H9 (cell line): ENCODE results near the gene ADARB2. TPM values are rescaled to one million over a fixed set of nuclear protein-coding genes. Genes with fewer than 3 reads are reported as not detected.

ENCODE experiments used
- DNase-seq: peaks from one replicate; pipeline ENCODE4 v3.0.0-alpha.2; 2017
- H2AFZ ChIP-seq: one replicate; pipeline ENCODE4 v1.6.1; 2013; ENCODE audit warnings: mild to moderate bottlenecking, low read length, control low read depth, moderate library complexity
- H2AK5ac ChIP-seq: 2 replicates; pipeline ENCODE4 v1.6.1; 2013; ENCODE audit warnings: low read length, control low read depth, mixed read lengths; ENCODE audit not compliant: insufficient read length
- H2BK120ac ChIP-seq: one replicate; pipeline ENCODE4 v1.6.1; 2013; ENCODE audit warnings: low read depth, mild to moderate bottlenecking, low read length, control low read depth, inconsistent platforms; ENCODE audit not compliant: poor library complexity, severe bottlenecking
- H2BK12ac ChIP-seq: 2 replicates; pipeline ENCODE4 v1.6.1; 2013; ENCODE audit warnings: low read length, control low read depth, mixed read lengths, low read depth; ENCODE audit not compliant: insufficient read length
- H2BK15ac ChIP-seq: 2 replicates; pipeline ENCODE4 v1.6.1; 2013; ENCODE audit warnings: low read depth, low read length, control low read depth
- H2BK20ac ChIP-seq: one replicate; pipeline ENCODE4 v1.6.1; 2013; ENCODE audit warnings: low read depth, mild to moderate bottlenecking, low read length, control low read depth, inconsistent platforms; ENCODE audit not compliant: poor library complexity, severe bottlenecking
- H2BK5ac ChIP-seq: 2 replicates; pipeline ENCODE4 v1.6.1; 2013; ENCODE audit warnings: low read length, control low read depth, mixed read lengths; ENCODE audit not compliant: insufficient read length
- H3K14ac ChIP-seq: 2 replicates; pipeline ENCODE4 v1.6.1; 2013; ENCODE audit warnings: low read length, control low read depth; ENCODE audit not compliant: insufficient read depth
- H3K18ac ChIP-seq: 2 replicates; pipeline ENCODE4 v1.6.1; 2013; ENCODE audit warnings: low read depth, mild to moderate bottlenecking, mixed read lengths, low read length, control low read depth; ENCODE audit not compliant: insufficient read length
- H3K23ac ChIP-seq: 2 replicates; pipeline ENCODE4 v1.6.1; 2013; ENCODE audit warnings: low read length, control low read depth, mixed read lengths, low read depth; ENCODE audit not compliant: insufficient read length
- H3K23me2 ChIP-seq: 2 replicates; pipeline ENCODE4 v1.6.1; 2013; ENCODE audit warnings: low read depth, mild to moderate bottlenecking, mixed read lengths, low read length, control low read depth; ENCODE audit not compliant: insufficient read length, poor library complexity, severe bottlenecking
- H3K27ac ChIP-seq: 2 replicates; pipeline ENCODE4 v1.5.1; 2013; ENCODE audit warnings: low read length, control low read depth, mixed read lengths, low read depth; ENCODE audit not compliant: insufficient read length
- H3K27me3 ChIP-seq: 2 replicates; pipeline ENCODE4 v1.6.1; 2013; ENCODE audit warnings: low read length, control low read depth, inconsistent platforms; ENCODE audit not compliant: insufficient read depth
- H3K4ac ChIP-seq: 2 replicates; pipeline ENCODE4 v1.6.1; 2013; ENCODE audit warnings: low read depth, mild to moderate bottlenecking, control low read depth, inconsistent platforms, low read length, moderate library complexity
- H3K4me1 ChIP-seq: 2 replicates; pipeline ENCODE4 v1.6.1; 2013; ENCODE audit warnings: low read length, control low read depth, inconsistent platforms; ENCODE audit not compliant: insufficient read depth
- H3K4me2 ChIP-seq: 2 replicates; pipeline ENCODE4 v1.6.1; 2013; ENCODE audit warnings: low read length, control low read depth, mixed read lengths; ENCODE audit not compliant: insufficient read length, insufficient read depth
- H3K56ac ChIP-seq: 2 replicates; pipeline ENCODE4 v1.6.1; 2013; ENCODE audit warnings: low read depth, mild to moderate bottlenecking, mixed read lengths, low read length, control low read depth; ENCODE audit not compliant: insufficient read length
- H3K79me1 ChIP-seq: 2 replicates; pipeline ENCODE4 v1.6.1; 2013; ENCODE audit warnings: low read depth, mild to moderate bottlenecking, moderate library complexity, low read length, control low read depth, inconsistent platforms; ENCODE audit not compliant: insufficient read depth, poor library complexity, severe bottlenecking
- H3K79me2 ChIP-seq: 2 replicates; pipeline ENCODE4 v1.6.1; 2013; ENCODE audit warnings: low read length, control low read depth, inconsistent platforms; ENCODE audit not compliant: insufficient read depth
- H3K9ac ChIP-seq: 2 replicates; pipeline ENCODE4 v1.6.1; 2013; ENCODE audit warnings: low read length, control low read depth, mixed read lengths; ENCODE audit not compliant: insufficient read length; ENCODE audit errors: extremely low read depth
- H3K9me3 ChIP-seq: one replicate; pipeline ENCODE4 v1.6.1; 2013; ENCODE audit warnings: low read depth, low read length, inconsistent platforms; ENCODE audit not compliant: control insufficient read depth
- H3T11ph ChIP-seq: one replicate; pipeline ENCODE4 v1.6.1; 2013; ENCODE audit warnings: mild to moderate bottlenecking, low read length, control low read depth, inconsistent platforms
- H4K20me1 ChIP-seq: one replicate; pipeline ENCODE4 v1.6.1; 2013; ENCODE audit not compliant: control insufficient read depth, insufficient read length, insufficient read depth
- H4K5ac ChIP-seq: 2 replicates; pipeline ENCODE4 v1.6.1; 2013; ENCODE audit warnings: low read depth, mild to moderate bottlenecking, mixed read lengths, low read length, control low read depth; ENCODE audit not compliant: insufficient read length
- H4K8ac ChIP-seq: replicated peaks from 2 replicates; pipeline ENCODE4 v1.6.1; 2013; ENCODE audit warnings: low read length, control low read depth, mixed read lengths, low read depth; ENCODE audit not compliant: insufficient read length
- H4K91ac ChIP-seq: 2 replicates; pipeline ENCODE4 v1.6.1; 2013; ENCODE audit warnings: low read depth, mild to moderate bottlenecking, moderate library complexity, mixed read lengths, low read length, control low read depth; ENCODE audit not compliant: insufficient read length
- H3K27ac Mint-ChIP-seq, 3 experiments: 2 replicates in 2 of 3; 3 replicates in 1 of 3; pipeline ENCODE4 v1.8.0; 2020 to 2021; ENCODE audit warnings: mixed read lengths in 3 of 3, mild to moderate bottlenecking in 1 of 3, moderate library complexity in 1 of 3
- H3K27me3 Mint-ChIP-seq: 2 replicates; pipeline ENCODE4 v1.8.0; 2021; ENCODE audit warnings: low read depth, mild to moderate bottlenecking, moderate library complexity, mixed read lengths
- H3K36me3 Mint-ChIP-seq, 3 experiments: 2 replicates in 2 of 3; 3 replicates in 1 of 3; pipeline ENCODE4 v1.8.0; 2020 to 2021; ENCODE audit warnings: low read depth in 3 of 3, mixed read lengths in 3 of 3; ENCODE audit not compliant: insufficient read depth in 1 of 3
- H3K4me1 Mint-ChIP-seq, 2 experiments: 2 replicates each; pipeline ENCODE4 v1.8.0; 2020; ENCODE audit warnings: mixed read lengths in 2 of 2
- H3K4me3 Mint-ChIP-seq, 2 experiments: 2 replicates in 1 of 2; 3 replicates in 1 of 2; pipeline ENCODE4 v1.8.0; 2020 to 2021; ENCODE audit warnings: mild to moderate bottlenecking in 2 of 2, mixed read lengths in 2 of 2, moderate library complexity in 1 of 2
- H3K9me3 Mint-ChIP-seq, 2 experiments: 2 replicates in 1 of 2; 3 replicates in 1 of 2; pipeline ENCODE4 v1.8.0; 2020; ENCODE audit warnings: mild to moderate bottlenecking in 2 of 2, mixed read lengths in 2 of 2, moderate library complexity in 1 of 2
- CTCF ChIP-seq: fragments of 200-600 bp; sonication (generic); conservative IDR thresholded peaks from 3 replicates; pipeline ENCODE4 v1.8.0; 2021; ENCODE audit warnings: antibody characterized with exemption, mild to moderate bottlenecking
- WGBS: extraction: QIAGEN DNeasy Blood & Tissue Kit; methylation state at CpG from one replicate; pipeline ENCODE4 v1.1.7; 2013; ENCODE audit warnings: missing lambda C conversion rate, low lambda C conversion rate, mixed read lengths; ENCODE audit not compliant: insufficient read length; ENCODE audit errors: extremely low coverage; 5-methylcytosine and 5-hydroxymethylcytosine counted together
- total RNA-seq: library from RNA; stranded (reverse); gene quantifications from 2 replicates; pipeline ENCODE4 v1.2.1, GENCODE V29; 2021

The ADARB2 gene
- total RNA-seq, 1 experiment from 2014 or later: 0.87 TPM

GRCh38 chr10:1546431-1547110 lies 190.8 kb downstream of the ADARB2 start:
- Histone ChIP-seq H2BK20ac (no peak overlapping the region), H3K9ac (no peak overlapping the region), H3T11ph (no peak overlapping the region), H3K14ac (no peak overlapping the region; the same call in 1 of the 2 replicates), H3K27me3 (no peaks in the 10 kb centered on the region), H2BK12ac (no peak overlapping the region), H2AFZ (no peak overlapping the region), H3K23me2 (no peaks in the 10 kb centered on the region), H4K8ac (no peak overlapping the region), H4K20me1 (no peaks in the 10 kb centered on the region), H3K23ac (no peak overlapping the region), H3K4ac (no peak overlapping the region), H3K4me1 (no peaks in the 10 kb centered on the region), H3K9me3 (no peaks in the 10 kb centered on the region), H3K18ac (no peak overlapping the region), H3K4me2 (no peak overlapping the region), H4K91ac (no peak overlapping the region), H3K79me2 (no peaks in the 10 kb centered on the region), H2BK5ac (no peak overlapping the region), H2AK5ac (no peak overlapping the region), H2BK120ac (no peak overlapping the region), H3K27ac (no peak overlapping the region), H3K79me1 (no peaks in the 10 kb centered on the region), H2BK15ac (no peak overlapping the region), H4K5ac (no peak overlapping the region), H3K56ac (no peak overlapping the region)
- TF ChIP-seq CTCF: no peak
- peak overlapping the region in 1 of 3 experiments; percentile 73; a peak in 2 of 7 replicates for H3K27ac Mint-ChIP-seq
- peaks cover 4 to 7% of the 10 kb centered on the region in 2 experiments; a peak in 3 of 5 replicates for H3K9me3 Mint-ChIP-seq
- H3K4me1 Mint-ChIP-seq: peaks cover 4 to 12% of the 10 kb centered on the region in 2 experiments; a peak in 3 of 4 replicates
- H3K36me3 Mint-ChIP-seq: peaks cover 0 to 4% (median 2%) of the 10 kb centered on the region in 3 experiments; a peak in 1 of 7 replicates
- WGBS: no CpG with 5 or more reads among the region's 19 CpGs
- peaks cover 6% of the 10 kb centered on the region for H3K27me3 Mint-ChIP-seq
- DNase-seq: no peak
- no peak overlapping the region; a peak in 1 of 5 replicates for H3K4me3 Mint-ChIP-seq
